SK-N-SH treated with all-trans-retinoic acid at 6 μM for 48 hours (cell line): ENCODE results near the gene C9orf78.

Source experiments
- ARNTL ChIP-seq: fragments of 450-650 bp; formaldehyde crosslinking; IDR thresholded peaks from 2 replicates; pipeline ENCODE4 v1.5.0; 2020; ENCODE audit warnings: low read depth, mild to moderate bottlenecking, moderate library complexity, borderline replicate concordance
- ISL1 ChIP-seq: fragments of 250-450 bp; sonication (Bioruptor Pico); IDR thresholded peaks from 2 replicates; pipeline ENCODE4 v2.1.2; 2022; ENCODE audit warnings: mild to moderate bottlenecking, moderate library complexity
- OSR1 ChIP-seq: fragments of 250-450 bp; sonication (Bioruptor Pico); IDR thresholded peaks from 2 replicates; pipeline ENCODE4 v1.8.0; 2022; ENCODE audit warnings: moderate library complexity, mild to moderate bottlenecking, inconsistent platforms
- TCF4 ChIP-seq: fragments of 250-450 bp; sonication (Bioruptor Pico); IDR thresholded peaks from 2 replicates; pipeline ENCODE4 v1.8.0; 2021; ENCODE audit warnings: mild to moderate bottlenecking, moderate library complexity, borderline replicate concordance
- ZFP30 ChIP-seq: fragments of 450-650 bp; formaldehyde crosslinking; IDR thresholded peaks from 2 replicates; pipeline ENCODE4 v1.5.0; 2022; ENCODE audit warnings: mild to moderate bottlenecking, moderate library complexity

- TF ChIP-seq ZFP30 (CRISPR knock-in tag) = no peak
- no peak for TF ChIP-seq OSR1 (CRISPR knock-in tag)
- TF ChIP-seq ISL1 (CRISPR knock-in tag) = no peak
- no peak for TF ChIP-seq TCF4 (CRISPR knock-in tag)
- TF ChIP-seq ARNTL = no peak
Observed at GRCh38 chr9:129778469-129778868, 56.6 kb downstream of the C9orf78 start.
